IgD-negative memory B cell (primary cell): Measurements from ENCODE around the gene NHS. TPM values are rescaled to one million over a fixed set of nuclear protein-coding genes. Genes with fewer than 3 reads are reported as not detected.

Source experiments
- H3K27ac Mint-ChIP-seq, 3 donors: one replicate each; pipeline ENCODE4 v1.8.0; 2020 to 2022; ENCODE audit warnings: mild to moderate bottlenecking in 3 of 3, mixed read lengths in 3 of 3, moderate library complexity in 1 of 3
- H3K27me3 Mint-ChIP-seq: one replicate; pipeline ENCODE4 v1.8.0; 2021; ENCODE audit warnings: mixed read lengths
- H3K36me3 Mint-ChIP-seq: one replicate; pipeline ENCODE4 v1.8.0; 2020; ENCODE audit warnings: mild to moderate bottlenecking, mixed read lengths
- H3K4me1 Mint-ChIP-seq, 3 donors: one replicate each; pipeline ENCODE4 v1.8.0; 2020 to 2022; ENCODE audit warnings: mixed read lengths in 3 of 3, mild to moderate bottlenecking in 1 of 3
- H3K4me3 Mint-ChIP-seq, 4 donors: one replicate each; pipeline ENCODE4 v1.8.0; 2020 to 2022; ENCODE audit warnings: mild to moderate bottlenecking in 4 of 4, mixed read lengths in 4 of 4, moderate library complexity in 3 of 4
- H3K9me3 Mint-ChIP-seq, 3 donors: one replicate each; pipeline ENCODE4 v1.8.0; 2020 to 2021; ENCODE audit warnings: mixed read lengths in 3 of 3, mild to moderate bottlenecking in 1 of 3
- polyA plus RNA-seq: library from polyadenylated mRNA; unstranded; fragments of 300-500 nt; fragmentation: Illumina TruSeq; gene quantifications from one replicate; pipeline ENCODE4 v1.2.3, GENCODE V29; 2021

NHS gene
- polyA plus RNA-seq, 1 donor from 2014 or later = not detected

DNA sequence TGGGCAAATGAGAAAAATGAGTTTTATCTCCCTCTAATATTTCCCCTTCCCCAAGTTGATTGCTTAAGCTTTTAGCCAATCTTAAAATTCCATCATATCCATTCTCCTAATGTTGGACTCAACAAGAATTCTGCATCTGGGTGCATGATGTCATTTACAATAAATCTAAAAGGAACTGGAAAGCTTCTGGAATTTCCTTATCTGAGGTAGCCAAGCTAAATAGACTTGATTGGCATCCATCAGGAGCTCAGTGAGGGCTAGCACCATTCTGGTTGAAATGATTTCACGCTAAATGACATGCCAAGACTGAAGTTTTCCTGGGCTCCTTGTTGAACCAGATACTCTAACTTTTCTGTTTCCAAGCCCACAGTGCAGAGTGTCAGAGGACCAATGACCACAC lies 252.0 kb downstream of the NHS start:
- Mint-ChIP-seq H3K36me3 (peaks cover 1% of the 10 kb centered on the region), H3K27me3 (peaks cover 6% of the 10 kb centered on the region), H3K27ac (no peak overlapping the region), H3K9me3 (peaks cover 0 to 5% (median 0%) of the 10 kb centered on the region in 3 donors), H3K4me3 (no peak overlapping the region), H3K4me1 (no peaks in the 10 kb centered on the region)

DNA sequence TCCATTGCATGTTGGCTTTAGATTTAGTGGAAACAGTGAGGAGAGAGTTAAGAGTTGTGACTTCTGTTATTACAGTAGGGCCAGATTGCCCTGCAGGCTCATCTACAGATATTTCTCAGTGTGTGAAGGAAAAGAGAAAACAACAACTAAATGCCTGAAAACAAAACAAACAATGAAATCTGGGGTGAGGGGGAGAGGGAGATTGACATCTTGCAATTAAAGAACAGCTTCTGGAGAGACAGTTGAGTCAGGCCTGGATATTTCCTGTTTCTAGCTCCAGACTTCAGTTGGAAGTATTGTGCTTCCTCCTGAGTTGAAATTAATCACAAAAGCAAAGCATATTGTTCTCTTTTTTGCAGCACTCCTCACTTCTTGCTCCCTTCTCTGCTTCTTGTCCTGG lies 254.0 kb downstream of the NHS start:
- peaks cover 0 to 5% (median 0%) of the 10 kb centered on the region in 3 donors for H3K9me3 Mint-ChIP-seq
- peak overlapping the region in 1 of 3 donors; percentile 29 for H3K27ac Mint-ChIP-seq
- H3K4me1 Mint-ChIP-seq = peaks cover 0 to 1% (median 0%) of the 10 kb centered on the region in 3 donors
- H3K36me3 Mint-ChIP-seq = no peaks in the 10 kb centered on the region
- H3K4me3 Mint-ChIP-seq = no peak overlapping the region
- H3K27me3 Mint-ChIP-seq = peaks cover 4% of the 10 kb centered on the region

DNA sequence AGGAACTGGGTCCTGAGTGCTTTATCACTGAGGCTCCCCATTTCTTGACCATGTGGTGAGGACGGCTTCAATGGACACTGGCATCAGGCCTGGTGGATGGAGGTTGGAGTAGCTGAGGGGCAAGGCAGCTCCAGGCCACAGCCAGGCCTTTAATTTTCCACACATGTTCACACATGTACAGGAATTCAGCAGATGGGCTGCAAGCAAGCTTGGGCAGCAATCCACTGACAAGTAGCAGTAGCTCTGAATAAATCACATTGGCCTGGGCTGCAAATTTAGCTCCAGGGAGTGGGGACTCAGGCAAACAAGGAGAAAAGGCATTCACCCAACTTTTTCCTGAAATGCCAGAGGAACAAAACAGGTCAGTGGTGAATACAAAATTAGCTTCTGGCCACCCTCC lies 254.5 kb downstream of the NHS start:
- Mint-ChIP-seq H3K36me3 (no peaks in the 10 kb centered on the region), H3K4me1 (peaks cover 0 to 2% (median 1%) of the 10 kb centered on the region in 3 donors), H3K27me3 (peaks cover 3% of the 10 kb centered on the region), H3K27ac (peak overlapping the region in 1 of 3 donors; percentile 29), H3K9me3 (peaks cover 0 to 5% (median 0%) of the 10 kb centered on the region in 3 donors), H3K4me3 (no peak overlapping the region)

DNA sequence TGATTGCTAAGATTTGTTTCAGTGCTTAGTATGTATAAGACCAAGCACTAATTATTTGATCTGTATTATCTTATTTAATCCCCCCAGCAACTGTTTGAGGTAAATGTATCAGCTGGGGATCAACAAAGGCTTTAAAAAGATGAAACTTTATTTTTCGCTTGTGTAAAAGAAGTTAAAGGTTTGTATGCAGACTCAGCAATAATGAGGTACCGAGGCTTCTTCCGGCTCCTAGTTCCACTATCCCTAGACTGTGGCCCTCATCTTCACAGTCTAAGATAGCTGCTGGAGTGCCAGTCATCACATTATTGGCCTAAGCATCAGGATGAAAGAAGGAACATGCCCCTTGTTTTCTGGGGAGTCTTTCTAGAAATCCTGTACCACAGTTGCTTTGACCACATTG lies 256.6 kb downstream of the NHS start:
- Mint-ChIP-seq H3K27me3 (no peaks in the 10 kb centered on the region), H3K9me3 (peaks cover 0 to 5% (median 0%) of the 10 kb centered on the region in 3 donors), H3K4me1 (peaks cover 0 to 2% (median 1%) of the 10 kb centered on the region in 3 donors), H3K36me3 (no peaks in the 10 kb centered on the region), H3K4me3 (no peak overlapping the region), H3K27ac (no peak overlapping the region)

GRCh38 chrX:17632942-17633341 lies 257.9 kb downstream of the NHS start:
- peak overlapping the region in 1 of 3 donors; percentile 7 for H3K27ac Mint-ChIP-seq
- peaks cover 0 to 2% (median 0%) of the 10 kb centered on the region in 3 donors for H3K9me3 Mint-ChIP-seq
- H3K4me3 Mint-ChIP-seq = no peak overlapping the region
- no peaks in the 10 kb centered on the region for H3K36me3 Mint-ChIP-seq
- H3K4me1 Mint-ChIP-seq = peaks cover 0 to 2% (median 1%) of the 10 kb centered on the region in 3 donors
- H3K27me3 Mint-ChIP-seq = no peaks in the 10 kb centered on the region

GRCh38 chrX:17633546-17633945 lies 258.5 kb downstream of the NHS start:
- H3K36me3 Mint-ChIP-seq = no peaks in the 10 kb centered on the region
- no peaks in the 10 kb centered on the region for H3K27me3 Mint-ChIP-seq
- peaks cover 0 to 2% (median 0%) of the 10 kb centered on the region in 3 donors for H3K9me3 Mint-ChIP-seq
- no peak overlapping the region for H3K4me3 Mint-ChIP-seq
- no peak overlapping the region for H3K27ac Mint-ChIP-seq
- H3K4me1 Mint-ChIP-seq = peaks cover 0 to 2% (median 1%) of the 10 kb centered on the region in 3 donors

- no peak overlapping the region for H3K4me3 Mint-ChIP-seq
- no peaks in the 10 kb centered on the region for H3K36me3 Mint-ChIP-seq
- H3K27me3 Mint-ChIP-seq = no peaks in the 10 kb centered on the region
- H3K27ac Mint-ChIP-seq = no peak overlapping the region
- H3K4me1 Mint-ChIP-seq = peaks cover 0 to 2% (median 1%) of the 10 kb centered on the region in 3 donors
- H3K9me3 Mint-ChIP-seq = peaks cover 0 to 2% (median 0%) of the 10 kb centered on the region in 3 donors
Measured at GRCh38 chrX:17634542-17635207, 259.7 kb downstream of the NHS start.

GRCh38 chrX:17635231-17635630 lies 260.2 kb downstream of the NHS start:
- Mint-ChIP-seq H3K36me3 (no peaks in the 10 kb centered on the region), H3K27ac (no peak overlapping the region), H3K4me3 (no peak overlapping the region), H3K9me3 (no peaks in the 10 kb centered on the region), H3K27me3 (peaks cover 1% of the 10 kb centered on the region), H3K4me1 (peaks cover 0 to 2% (median 1%) of the 10 kb centered on the region in 3 donors)

- Mint-ChIP-seq H3K4me1 (peaks cover 0 to 2% (median 1%) of the 10 kb centered on the region in 3 donors), H3K27me3 (peaks cover 5% of the 10 kb centered on the region), H3K9me3 (no peaks in the 10 kb centered on the region), H3K36me3 (no peaks in the 10 kb centered on the region), H3K27ac (no peak overlapping the region), H3K4me3 (no peak overlapping the region)
Measured at GRCh38 chrX:17637235-17637634, 262.2 kb downstream of the NHS start.

GRCh38 chrX:17638731-17639130 lies 263.7 kb downstream of the NHS start:
- Mint-ChIP-seq H3K27me3 (peaks cover 7% of the 10 kb centered on the region), H3K4me3 (no peak overlapping the region), H3K27ac (no peak overlapping the region)

GRCh38 chrX:17642891-17643290 lies 267.9 kb downstream of the NHS start:
- H3K4me3 Mint-ChIP-seq = no peak overlapping the region
- no peaks in the 10 kb centered on the region for H3K4me1 Mint-ChIP-seq
- peaks cover 8% of the 10 kb centered on the region for H3K27me3 Mint-ChIP-seq
- H3K9me3 Mint-ChIP-seq = peaks cover 0 to 3% (median 0%) of the 10 kb centered on the region in 3 donors
- H3K36me3 Mint-ChIP-seq = no peaks in the 10 kb centered on the region
- no peak overlapping the region for H3K27ac Mint-ChIP-seq

More at GRCh38 chrX:17638731-17639130, 263.7 kb downstream of the NHS start:
- no peaks in the 10 kb centered on the region for H3K36me3 Mint-ChIP-seq
- peaks cover 0 to 1% (median 0%) of the 10 kb centered on the region in 3 donors for H3K9me3 Mint-ChIP-seq
- H3K4me1 Mint-ChIP-seq = peaks cover 0 to 2% (median 0%) of the 10 kb centered on the region in 3 donors

GRCh38 chrX:17643528-17643927 lies 268.5 kb downstream of the NHS start:
- H3K27ac Mint-ChIP-seq = no peak overlapping the region
- H3K9me3 Mint-ChIP-seq = peaks cover 0 to 3% (median 0%) of the 10 kb centered on the region in 3 donors
- peaks cover 8% of the 10 kb centered on the region for H3K27me3 Mint-ChIP-seq
- H3K4me1 Mint-ChIP-seq = no peaks in the 10 kb centered on the region
- H3K36me3 Mint-ChIP-seq = no peaks in the 10 kb centered on the region
- no peak overlapping the region for H3K4me3 Mint-ChIP-seq

GRCh38 chrX:17644001-17644400 lies 269.0 kb downstream of the NHS start:
- H3K9me3 Mint-ChIP-seq = peaks cover 0 to 3% (median 0%) of the 10 kb centered on the region in 3 donors
- H3K4me3 Mint-ChIP-seq = no peak overlapping the region
- H3K36me3 Mint-ChIP-seq = no peaks in the 10 kb centered on the region
- H3K27me3 Mint-ChIP-seq = peaks cover 8% of the 10 kb centered on the region
- H3K27ac Mint-ChIP-seq = no peak overlapping the region
- no peaks in the 10 kb centered on the region for H3K4me1 Mint-ChIP-seq

- Mint-ChIP-seq H3K27ac (no peak overlapping the region), H3K4me1 (no peaks in the 10 kb centered on the region), H3K27me3 (peaks cover 10% of the 10 kb centered on the region), H3K36me3 (no peaks in the 10 kb centered on the region), H3K9me3 (peaks cover 0 to 7% (median 0%) of the 10 kb centered on the region in 3 donors), H3K4me3 (no peak overlapping the region)
Measured at GRCh38 chrX:17654116-17654515, 279.1 kb downstream of the NHS start.

GRCh38 chrX:17655211-17656034 lies 280.4 kb downstream of the NHS start:
- Mint-ChIP-seq H3K27ac (no peak overlapping the region), H3K9me3 (peaks cover 0 to 7% (median 1%) of the 10 kb centered on the region in 3 donors), H3K4me3 (peak overlapping the region in 2 of 4 donors; percentile 19 to 42), H3K36me3 (no peaks in the 10 kb centered on the region), H3K4me1 (no peaks in the 10 kb centered on the region), H3K27me3 (peaks cover 12% of the 10 kb centered on the region)
